K562 (cell line): ENCODE data around the gene GABBR1. TPM values are rescaled to one million over a fixed set of nuclear protein-coding genes. Genes with fewer than 3 reads are reported as not detected.
A peak's percentile ranks its signal among the peaks of the same experiment; 100 is the strongest.

ENCODE experiments used
- BRF2 ChIP-seq: IDR thresholded peaks from 3 replicates; pipeline ENCODE4 v1.6.1; 2011; ENCODE audit warnings: borderline replicate concordance, mild to moderate bottlenecking; ENCODE audit not compliant: insufficient read length, insufficient read depth
- CREB1 ChIP-seq, 2 experiments: sonication (generic) in 1 of 2; formaldehyde crosslinking in 1 of 2; IDR thresholded peaks; 2 replicates each; pipeline versions ENCODE4 v1.6.1 to v1.8.0; 2012 to 2022; ENCODE audit warnings: inconsistent platforms in 1 of 2, mild to moderate bottlenecking in 1 of 2, missing genetic modification reagents in 1 of 2, moderate library complexity in 1 of 2
- MED1 ChIP-seq: sonication (generic); formaldehyde crosslinking; IDR thresholded peaks from 2 replicates; pipeline ENCODE4 v1.8.1; 2023; ENCODE audit warnings: missing genetic modification reagents, borderline replicate concordance
- NCOA6 ChIP-seq: fragments of 450-650 bp; IDR thresholded peaks from 2 replicates; pipeline ENCODE4 v1.6.1; 2017; ENCODE audit warnings: mild to moderate bottlenecking
- NFATC3 ChIP-seq: fragments of 450-650 bp; IDR thresholded peaks from 2 replicates; pipeline ENCODE4 v1.6.1; 2017; ENCODE audit warnings: mild to moderate bottlenecking
- ZMIZ1 ChIP-seq, 2 experiments: fragments of 150-350 bp in 1 of 2; IDR thresholded peaks; 2 replicates each; pipeline ENCODE4 v1.6.1; 2012 to 2016; ENCODE audit warnings: low read depth in 2 of 2, low read length in 2 of 2, mild to moderate bottlenecking in 1 of 2, moderate library complexity in 1 of 2
- ZNF518B ChIP-seq: fragments of 250-450 bp; sonication (Bioruptor Pico); IDR thresholded peaks from 2 replicates; pipeline ENCODE4 v1.5.0; 2021; ENCODE audit warnings: mild to moderate bottlenecking, moderate library complexity
- polyA plus RNA-seq, 8 experiments: library from polyadenylated mRNA; depleted of rRNA in 4 of 8; stranded (reverse) in 5 of 8; unstranded in 3 of 8; fragments of >200 nt; fragmentation: Nextera tagmentation in 2 of 8; fragmentation: Illumina TruSeq in 1 of 8; extraction: Ambion mirVana in 2 of 8; extraction: Trizol in 1 of 8; gene quantifications; 2 replicates each; pipeline versions ENCODE4 v1.2.1 to v1.2.3, GENCODE V29; 2011 to 2014; ENCODE audit warnings: inconsistent platforms in 1 of 8, missing spikeins in 1 of 8
- total RNA-seq, 7 experiments: library from RNA; depleted of rRNA in 6 of 7; stranded (reverse); fragments of >200 nt in 6 of 7; fragmentation: Illumina TruSeq in 2 of 7; extraction: Trizol in 2 of 7; gene quantifications; 2 replicates each; pipeline versions ENCODE4 v1.2.1 to v1.2.3, GENCODE V29; 2011 to 2021; ENCODE audit warnings: low replicate concordance in 1 of 7

Gene GABBR1
- total and polyA plus RNA-seq, 9 of the 15 experiments (the other 6 are each of a cell fraction or from before 2014, with no cell fraction given), result 2.2 to 48.3 (median 20.8) TPM

DNA sequence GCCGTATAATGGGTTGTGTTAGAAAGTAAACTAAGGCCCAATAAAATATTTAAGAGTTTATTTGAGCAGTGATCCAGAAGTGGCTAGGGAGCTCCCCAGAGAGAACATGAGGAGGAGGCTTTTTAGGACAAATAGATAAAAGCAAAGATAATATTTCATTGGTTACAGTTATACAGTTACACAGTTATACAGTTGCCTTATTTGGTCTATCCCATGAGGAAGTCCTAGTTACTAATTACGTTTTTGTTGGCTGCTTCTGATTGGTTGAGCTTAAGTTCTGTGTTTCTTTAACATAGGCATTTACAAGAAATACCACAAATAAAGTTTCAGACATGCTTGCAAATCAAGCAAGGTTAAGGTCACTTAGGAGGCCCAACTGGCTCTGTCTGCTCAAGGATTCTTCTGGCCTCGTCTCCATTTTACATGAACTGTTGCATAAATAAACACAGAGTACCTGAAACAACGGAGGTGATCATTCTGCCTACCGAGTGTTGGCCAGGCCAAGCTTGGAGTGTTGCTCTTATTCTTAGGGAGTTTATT lies 80.4 kb downstream of the GABBR1 start (continued):
- TF ChIP-seq BRF2 (no peak), CREB1 (IDR thresholded peaks at IDR 0.05) (peak; percentile 20; the same call in 1 of the 2 replicates), CREB1 (CRISPR knock-in tag; IDR thresholded peaks at IDR 0.05) (0 out of 2 replicates have a peak, but pooled peaks have one; percentile 40), NFATC3 (no peak), NCOA6 (no peak), ZNF518B (CRISPR knock-in tag) (no peak), MED1 (no peak), ZMIZ1 (IDR thresholded peaks at IDR 0.05; ENCODE audit: low read depth in 2 of 2, low read length in 2 of 2) (no peak)
